CD4-positive, alpha-beta T cell treated with Interleukin-17A for 4 hours (primary cell): ENCODE results near the gene SAE1.
"Not testable (repeated sequence)": the region's sequence is repeated elsewhere in the genome, so short reads cannot be mapped to it uniquely, and the experiment has no call there.

Source experiments
- DNase-seq: peaks from one replicate; pipeline ENCODE4 v3.0.0-alpha.2; 2020; ENCODE audit warnings: mixed read lengths

Gene SAE1

DNA sequence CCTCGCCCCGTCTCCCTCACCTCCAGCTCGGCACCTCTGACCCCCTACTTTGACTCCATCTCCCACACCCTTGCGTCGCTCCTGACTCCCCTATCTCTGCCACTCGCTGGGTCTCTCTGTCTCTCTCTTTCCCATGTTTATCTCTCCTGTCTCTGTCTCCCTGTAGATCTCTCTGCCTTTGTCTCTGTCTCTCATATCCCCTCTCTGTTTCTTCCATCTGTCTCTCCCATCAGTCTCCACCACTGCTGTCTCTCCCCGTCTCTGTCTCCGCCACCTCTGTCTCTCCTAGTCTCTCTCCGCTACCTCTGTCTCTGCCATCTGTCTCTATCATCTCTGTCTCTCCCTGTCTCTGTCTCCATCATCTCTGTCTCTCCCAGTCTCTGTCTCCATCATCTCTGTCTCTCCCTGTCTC lies 112.7 kb downstream of the SAE1 start:
- DNase-seq = no peak

DNA sequence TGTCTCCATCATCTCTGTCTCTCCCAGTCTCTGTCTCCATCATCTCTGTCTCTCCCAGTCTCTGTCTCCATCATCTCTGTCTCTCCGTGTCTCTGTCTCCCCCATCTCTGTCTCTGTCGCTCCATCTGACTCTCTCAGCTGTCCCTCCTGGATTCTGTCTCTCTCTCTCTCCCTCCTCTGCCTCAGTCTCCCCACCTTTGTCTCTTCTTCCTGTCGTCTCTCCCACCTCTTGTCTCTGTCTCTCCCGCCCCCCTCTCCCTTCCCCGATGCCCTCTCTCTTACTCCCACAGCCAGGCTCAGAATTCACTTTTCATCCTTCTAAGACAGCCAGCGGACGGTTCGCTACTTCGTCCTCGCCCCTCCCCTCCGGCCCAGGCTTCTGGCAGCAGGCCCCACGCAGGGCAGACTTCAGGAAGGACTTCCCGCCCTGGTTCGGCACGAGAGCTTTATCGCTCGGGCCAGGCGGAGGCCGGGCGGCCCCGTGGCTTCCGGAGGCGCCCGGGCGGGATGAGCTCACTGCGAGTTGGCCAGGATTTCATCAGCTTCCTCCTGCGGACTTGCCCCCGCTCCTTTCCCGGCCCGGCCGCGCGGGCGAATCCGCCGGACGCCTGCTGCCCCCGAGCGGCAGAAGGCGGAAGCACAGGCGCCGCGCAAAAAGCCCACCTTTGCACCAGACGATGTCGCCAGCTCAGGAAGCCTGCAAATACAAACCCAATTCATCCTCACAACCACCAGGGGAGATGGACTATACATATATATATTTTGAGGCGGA lies 113.3 kb downstream of the SAE1 start:
- DNase-seq = peak; percentile 90

DNA sequence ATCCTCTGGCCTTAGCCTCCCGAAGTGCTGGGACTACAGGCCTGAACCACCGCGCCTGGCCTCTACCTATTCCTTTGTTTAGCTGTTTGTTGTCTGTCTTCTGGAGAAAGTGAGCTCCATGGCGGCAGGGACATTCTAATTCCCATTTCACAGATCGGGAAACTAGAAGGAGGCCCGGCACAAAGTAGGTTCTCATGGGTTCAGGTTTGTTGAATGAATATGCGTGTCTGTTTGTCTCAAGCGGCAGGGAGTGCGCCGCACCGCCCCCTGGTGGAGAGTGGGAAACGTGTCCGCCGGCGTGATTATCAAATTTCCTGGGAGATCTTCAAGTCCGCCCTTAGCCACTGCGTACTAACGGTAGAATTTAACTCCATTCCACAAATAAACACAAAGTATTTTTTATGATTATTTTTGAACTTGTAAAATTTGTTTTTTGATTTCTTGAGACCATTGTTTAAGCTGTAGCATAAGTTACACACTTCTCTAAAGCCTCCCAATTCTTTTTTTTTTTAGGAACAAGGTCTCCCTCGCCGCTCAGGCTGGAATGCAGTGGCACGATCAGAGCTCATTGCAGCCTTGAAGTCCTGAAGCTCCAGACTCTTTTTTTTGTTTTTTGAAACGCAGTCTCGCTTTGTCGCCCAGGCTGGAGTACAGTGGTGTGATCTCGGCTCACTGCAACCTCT lies 116.8 kb downstream of the SAE1 start:
- DNase-seq = peak; percentile 90

DNA sequence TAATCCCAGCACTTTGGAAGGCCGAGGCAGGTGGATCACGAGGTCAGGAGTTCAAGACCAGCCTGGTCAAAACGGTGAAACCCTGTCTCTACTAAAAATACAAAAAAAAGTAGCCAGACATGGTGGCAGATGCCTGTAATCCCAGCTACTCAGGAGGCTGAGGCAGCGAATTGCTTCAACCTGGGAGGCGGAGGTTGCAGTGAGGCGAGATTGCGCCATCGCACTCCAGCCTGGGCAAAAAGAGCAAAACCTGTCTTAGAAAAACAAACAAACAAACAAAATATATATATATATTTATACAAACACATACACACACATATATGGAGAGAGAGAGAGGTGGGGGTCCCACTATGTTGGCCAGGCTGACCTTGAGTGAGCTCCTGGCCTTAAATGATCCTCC lies 122.4 kb downstream of the SAE1 start:
- not testable (repeated sequence) for DNase-seq

DNA sequence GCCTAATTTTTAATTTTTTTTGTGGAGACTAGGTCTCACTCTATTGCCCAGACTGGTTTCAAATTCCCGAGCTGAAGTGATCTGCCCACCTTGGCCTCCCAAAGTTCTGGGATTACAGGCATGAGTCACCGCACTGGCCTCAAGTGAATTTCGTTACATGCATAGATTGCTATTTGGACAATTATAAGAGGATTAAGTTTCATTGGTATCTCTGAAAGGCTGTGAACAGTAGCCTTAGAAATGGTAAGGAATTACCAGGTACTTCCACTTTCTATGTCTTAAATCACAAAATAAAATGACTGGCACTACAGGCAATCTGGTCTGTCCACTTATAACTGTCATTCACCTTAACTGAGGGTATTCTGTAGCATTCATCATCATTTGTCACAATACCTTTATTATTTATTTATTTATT lies 122.8 kb downstream of the SAE1 start:
- no peak for DNase-seq

DNA sequence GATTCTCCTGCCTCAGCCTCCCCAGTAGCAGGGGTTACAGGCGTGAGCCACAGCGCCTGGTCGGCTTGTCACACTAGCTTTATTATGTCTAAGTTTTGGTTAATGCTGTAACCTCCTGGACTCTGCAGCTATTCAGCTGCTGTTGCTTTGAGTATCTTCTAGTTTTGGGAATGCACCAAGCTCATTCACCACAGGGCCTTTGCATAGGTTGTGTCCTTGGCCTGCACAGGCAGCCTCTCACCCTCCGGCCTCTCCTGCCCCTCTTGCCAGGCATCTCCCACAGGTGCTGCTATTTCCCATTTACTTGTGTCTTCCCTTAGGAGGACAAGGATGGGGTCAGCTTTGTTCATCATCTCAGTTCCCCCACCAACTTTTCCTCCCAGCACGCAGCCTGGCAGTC lies 123.3 kb downstream of the SAE1 start:
- no peak for DNase-seq

DNA sequence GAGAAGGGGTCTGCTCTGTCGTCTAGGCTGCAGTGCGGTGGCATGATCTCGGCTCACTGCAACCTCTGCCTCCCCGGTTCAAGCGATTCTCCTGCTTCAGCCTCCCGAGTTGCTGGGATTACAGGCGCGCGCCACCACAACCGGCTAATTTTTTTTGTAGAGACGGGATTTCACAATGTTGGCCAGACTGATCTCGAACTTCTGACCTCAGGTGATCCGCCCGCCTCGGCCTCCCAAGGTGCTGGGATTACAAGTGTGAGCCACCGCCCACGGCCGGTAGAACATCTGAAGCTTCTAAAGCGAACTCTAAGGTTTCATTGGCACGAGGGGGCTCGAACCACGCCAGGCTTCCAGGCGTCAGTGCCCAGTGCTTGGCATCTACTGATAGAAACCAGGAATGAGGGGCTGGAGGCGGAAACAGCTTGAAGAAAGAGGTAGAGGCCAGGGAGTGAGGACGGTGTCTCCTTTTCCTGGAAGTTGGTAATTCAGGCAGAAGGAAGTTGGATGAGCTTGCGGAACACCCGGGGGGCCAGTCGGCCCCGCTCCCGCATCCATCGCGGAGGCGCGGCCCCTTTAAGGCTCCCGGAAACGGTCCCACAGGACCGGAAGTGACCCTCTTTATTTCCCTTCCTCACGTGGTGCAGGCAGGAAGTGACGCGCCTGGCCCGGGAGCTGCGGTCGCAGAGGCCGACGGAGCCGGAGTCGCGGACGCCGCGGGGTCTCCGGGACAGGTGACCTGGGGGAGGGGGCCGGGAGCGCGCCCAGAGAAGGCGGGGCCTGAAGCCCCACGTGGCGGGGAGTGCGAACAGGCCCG lies 125.5 kb downstream of the SAE1 start, which contains the start of gene CCDC9:
CCDC9 (plus strand) TSS at position 647 of the 814 bp plus-strand sequence. CDS start 1,876 bp downstream, outside the sequence.
- DNase-seq = peak; percentile 89

DNA sequence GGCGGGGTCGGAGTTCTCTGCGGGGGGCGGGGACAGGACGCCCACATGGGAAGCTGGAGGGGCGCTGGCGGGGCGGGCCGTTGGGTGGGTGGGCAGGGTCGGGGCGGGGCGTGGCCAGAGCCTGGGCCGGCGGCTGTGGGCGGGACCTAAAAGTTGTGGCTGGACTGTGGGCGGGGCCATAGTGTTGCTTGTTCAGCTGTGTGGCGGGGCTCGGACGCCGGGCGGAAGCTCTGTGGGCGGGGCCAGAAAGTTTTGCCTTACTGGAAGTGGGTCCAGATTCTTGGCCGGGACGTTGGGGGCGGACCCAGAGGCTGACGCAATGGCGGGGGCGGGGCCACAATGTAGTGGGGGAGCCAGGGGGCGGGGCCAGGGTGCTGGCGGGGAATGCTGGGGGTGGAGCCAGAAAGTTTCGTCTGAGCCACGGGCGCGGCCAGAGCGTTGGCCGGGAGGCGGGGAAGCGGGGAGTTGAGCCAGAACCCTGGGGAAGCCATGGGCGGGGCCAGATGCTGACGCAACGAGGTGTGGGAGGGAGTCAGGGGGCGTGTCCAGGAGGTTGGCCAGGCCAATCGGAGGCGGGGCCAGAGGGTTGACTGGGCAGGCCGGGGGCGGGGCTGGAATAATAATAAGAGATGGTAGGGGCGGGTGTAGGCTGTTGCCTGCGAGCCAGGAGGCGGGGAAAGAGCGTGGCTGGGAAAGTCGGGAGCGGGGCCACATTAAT lies 126.2 kb downstream of the SAE1 start:
- peak; percentile 100 for DNase-seq

DNA sequence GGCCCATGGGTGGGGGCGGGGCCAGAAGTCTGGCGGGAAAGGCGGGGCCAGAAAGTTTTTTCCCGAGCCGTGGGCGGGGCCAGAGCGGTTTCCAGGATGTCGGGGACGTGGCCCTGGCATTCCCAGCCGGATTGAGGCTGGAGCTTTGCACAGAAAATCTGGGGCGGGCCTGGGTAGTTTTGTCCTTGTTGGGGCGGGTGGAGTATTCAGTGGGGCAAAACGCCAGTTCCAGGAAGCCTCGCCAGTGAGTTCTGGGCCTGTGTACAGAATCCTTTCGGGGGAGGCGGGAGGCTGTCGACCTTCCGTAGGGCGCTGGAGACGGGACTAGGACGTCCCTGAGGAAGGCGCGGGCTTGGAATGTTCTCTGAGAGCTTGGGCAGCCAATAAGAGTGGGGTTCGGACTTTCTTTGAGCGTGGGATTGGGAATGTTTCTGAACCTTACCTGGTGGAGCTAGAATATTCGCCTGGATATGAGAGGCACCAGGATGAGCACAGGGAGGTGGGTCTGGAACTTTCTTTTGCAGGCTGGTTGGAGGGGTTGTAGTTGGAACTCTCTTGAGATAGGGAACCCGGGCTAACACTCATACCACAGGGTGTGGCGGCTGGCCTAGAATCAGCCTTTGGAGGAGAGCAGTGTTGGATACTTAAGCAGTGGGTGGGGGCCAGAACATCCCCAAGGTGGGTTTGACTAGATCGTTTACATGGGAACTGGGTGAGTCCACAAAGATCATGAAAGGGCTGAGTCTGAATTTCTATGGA lies 127.0 kb downstream of the SAE1 start:
- DNase-seq = no peak

DNA sequence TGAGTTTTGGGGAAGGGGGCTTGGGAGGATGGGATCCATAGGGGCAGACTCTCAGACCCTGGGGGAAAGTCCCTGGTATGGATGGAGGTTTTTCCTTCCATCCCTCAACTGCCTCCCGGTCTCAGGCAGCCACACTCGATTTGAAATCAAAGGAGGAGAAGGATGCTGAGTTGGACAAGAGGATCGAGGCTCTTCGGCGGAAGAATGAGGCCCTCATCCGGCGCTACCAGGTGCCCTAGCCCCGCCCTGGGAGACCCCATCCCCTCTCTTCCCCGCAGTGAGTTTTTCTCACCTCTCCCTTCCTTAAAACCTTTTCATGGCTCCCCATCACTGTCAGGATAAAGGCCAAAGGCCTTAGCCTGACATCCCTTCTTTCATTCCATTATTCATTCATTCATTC lies 127.8 kb downstream of the SAE1 start:
- no peak for DNase-seq

DNA sequence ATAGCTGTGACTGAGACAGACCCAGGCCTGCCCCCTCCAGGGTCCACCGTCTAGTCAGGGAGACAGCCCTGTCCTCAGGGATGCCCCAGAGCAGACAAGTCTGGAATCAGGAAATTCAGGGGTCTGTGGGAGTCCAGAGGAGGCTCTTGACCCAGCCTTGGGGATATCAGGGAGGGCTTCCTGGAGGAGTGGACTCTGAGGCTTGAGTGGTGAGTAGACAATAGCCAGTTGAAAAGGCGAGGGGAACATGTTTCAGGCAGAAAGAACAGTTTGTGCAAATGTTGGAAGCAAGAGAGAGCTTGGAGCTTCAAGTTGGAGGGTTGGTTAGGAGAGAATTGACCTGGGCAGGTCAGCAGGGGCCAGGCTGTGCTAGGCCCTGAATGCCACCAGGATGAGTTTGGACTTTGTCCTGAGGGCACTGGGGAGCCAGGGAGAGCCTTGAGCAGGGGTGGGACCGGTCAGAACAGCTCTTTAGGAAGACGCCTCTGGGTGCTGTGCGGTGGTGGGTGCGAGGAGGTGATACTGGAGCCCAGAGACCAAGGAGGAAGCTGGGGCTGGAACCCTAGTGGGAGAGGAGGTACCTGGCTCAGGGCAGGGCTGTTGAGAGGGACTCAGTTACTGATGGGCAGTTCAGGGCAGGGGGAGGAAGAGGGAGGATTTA lies 128.4 kb downstream of the SAE1 start:
- no peak for DNase-seq
